GM21360 (cell line): ENCODE measurements around the gene DAPK1.

Experiments used
- ATAC-seq: cut with Tn5 transposase; IDR thresholded peaks from one replicate; pipeline ENCODE4 v1.9.1; 2021; ENCODE audit warnings: mild to moderate bottlenecking, moderate library complexity; ENCODE audit not compliant: unreplicated experiment

Gene DAPK1

GRCh38 chr9:87497604-87498045 lies at the start of gene DAPK1:
Gene DAPK1 (plus strand): TSS chr9:87497867. CDS start chr9:87499078, 1,211 bp downstream.
- peak; percentile 57 for ATAC-seq

GRCh38 chr9:87451149-87451548 lies 46.5 kb upstream of the DAPK1 start:
- no peak for ATAC-seq

DNA sequence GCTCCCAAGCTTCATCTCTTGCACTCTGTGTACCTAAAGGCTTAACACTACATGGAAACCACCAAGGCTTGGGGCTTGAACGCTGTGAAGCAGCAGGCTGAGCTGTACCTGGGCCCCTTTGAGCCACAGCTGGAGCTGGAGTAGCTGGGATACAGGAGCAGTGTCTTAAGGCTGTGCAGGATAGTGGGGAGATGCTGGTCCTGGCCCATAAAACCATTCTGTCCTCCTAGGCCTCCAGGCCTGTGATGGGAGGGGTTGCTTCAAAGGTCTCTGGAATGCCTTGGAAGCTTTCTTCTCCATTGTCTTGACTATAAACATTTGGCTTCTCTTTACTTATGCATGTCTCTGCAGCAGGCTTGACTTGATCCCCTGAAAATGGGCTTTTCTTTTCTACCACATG lies 42.3 kb upstream of the DAPK1 start:
- ATAC-seq, result no peak

- no peak for ATAC-seq
Measured at GRCh38 chr9:87461256-87461655, 36.4 kb upstream of the DAPK1 start.

- peak; percentile 73 for ATAC-seq
Measured at GRCh38 chr9:87464110-87464991, 33.3 kb upstream of the DAPK1 start.

DNA sequence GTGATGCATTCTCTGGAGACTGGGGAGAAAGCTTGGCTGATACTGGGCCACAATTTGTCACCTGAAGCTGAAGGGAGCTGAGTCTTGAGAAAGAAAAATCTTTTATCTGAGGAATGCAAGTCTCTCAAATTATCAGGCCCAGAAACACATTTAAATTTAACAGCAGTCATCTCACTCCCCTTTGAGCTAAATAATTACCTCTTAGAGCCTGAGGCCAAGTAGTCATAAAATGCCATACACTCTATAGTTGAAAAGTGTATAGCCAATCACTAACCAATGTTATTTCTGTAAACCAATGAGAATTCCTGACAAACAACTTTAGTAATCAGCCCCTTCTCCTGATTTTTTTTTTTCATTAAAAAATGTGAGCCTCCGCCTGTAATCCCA lies 32.7 kb upstream of the DAPK1 start:
- peak; percentile 19 for ATAC-seq

GRCh38 chr9:87465816-87466215 lies 31.9 kb upstream of the DAPK1 start:
- no peak for ATAC-seq

DNA sequence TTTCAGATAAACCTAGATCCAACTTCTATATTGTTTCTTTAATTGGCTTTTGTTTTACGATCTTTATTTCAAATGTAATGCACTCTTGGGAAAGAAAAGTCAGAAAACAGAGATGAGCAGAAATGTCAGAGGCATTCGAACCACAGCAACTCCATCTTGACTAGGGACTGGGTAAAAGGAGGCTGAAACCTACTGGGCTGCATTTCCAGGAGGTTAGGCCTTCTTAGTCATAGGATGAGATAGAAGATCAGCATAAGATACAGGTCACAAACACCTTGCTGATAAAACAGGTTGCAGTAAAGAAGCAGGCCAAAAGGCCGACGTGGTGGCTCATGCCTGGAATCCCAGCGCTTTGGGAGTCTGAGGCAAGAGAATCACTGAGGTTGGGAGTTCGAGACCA lies 30.5 kb upstream of the DAPK1 start:
- no peak for ATAC-seq

GRCh38 chr9:87469793-87470465 lies 27.7 kb upstream of the DAPK1 start:
- no peak for ATAC-seq

- ATAC-seq, result no peak
Measured at GRCh38 chr9:87471746-87472145, 25.9 kb upstream of the DAPK1 start.

- ATAC-seq, result no peak
Measured at GRCh38 chr9:87475463-87475862, 22.2 kb upstream of the DAPK1 start.

DNA sequence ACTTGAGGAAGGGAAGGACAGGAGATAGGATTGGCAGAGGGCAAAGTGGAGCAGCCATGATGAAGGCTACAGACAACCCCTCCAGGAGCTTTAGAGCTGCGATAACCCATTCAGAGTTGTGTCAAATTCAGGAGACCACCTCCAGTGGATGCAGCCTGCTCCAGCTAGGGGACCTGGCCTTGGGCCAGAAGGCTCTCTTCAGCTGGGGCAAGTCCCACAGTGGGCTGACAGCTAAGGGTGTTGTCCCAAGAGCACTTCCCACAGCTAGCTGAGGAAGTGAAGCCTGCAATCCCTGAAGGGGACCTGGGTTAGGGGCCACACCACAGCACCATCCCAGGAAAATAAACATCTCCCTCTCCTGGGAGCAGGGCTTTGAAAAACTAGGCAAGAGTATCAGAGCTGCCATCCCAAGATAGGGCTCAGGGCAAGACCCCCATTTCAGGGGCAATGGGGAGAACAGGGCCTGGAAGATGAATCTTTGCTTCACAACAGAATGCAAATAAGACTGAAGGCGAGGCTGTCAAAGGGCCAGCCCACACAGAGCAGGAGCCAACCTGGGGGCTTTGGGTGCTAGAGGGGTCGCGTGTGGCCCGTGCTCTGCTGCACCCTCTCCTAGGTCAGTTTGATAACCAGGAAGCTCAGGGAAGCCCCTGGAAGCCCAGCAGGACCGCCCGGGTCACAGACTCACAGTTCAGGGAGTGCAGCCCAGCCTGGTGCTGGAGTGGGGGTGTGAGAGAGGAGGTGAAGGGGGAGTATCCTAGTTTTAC lies 19.3 kb upstream of the DAPK1 start:
- ATAC-seq, result no peak

- peak; percentile 88 for ATAC-seq
Measured at GRCh38 chr9:87479801-87480201, 17.9 kb upstream of the DAPK1 start.

DNA sequence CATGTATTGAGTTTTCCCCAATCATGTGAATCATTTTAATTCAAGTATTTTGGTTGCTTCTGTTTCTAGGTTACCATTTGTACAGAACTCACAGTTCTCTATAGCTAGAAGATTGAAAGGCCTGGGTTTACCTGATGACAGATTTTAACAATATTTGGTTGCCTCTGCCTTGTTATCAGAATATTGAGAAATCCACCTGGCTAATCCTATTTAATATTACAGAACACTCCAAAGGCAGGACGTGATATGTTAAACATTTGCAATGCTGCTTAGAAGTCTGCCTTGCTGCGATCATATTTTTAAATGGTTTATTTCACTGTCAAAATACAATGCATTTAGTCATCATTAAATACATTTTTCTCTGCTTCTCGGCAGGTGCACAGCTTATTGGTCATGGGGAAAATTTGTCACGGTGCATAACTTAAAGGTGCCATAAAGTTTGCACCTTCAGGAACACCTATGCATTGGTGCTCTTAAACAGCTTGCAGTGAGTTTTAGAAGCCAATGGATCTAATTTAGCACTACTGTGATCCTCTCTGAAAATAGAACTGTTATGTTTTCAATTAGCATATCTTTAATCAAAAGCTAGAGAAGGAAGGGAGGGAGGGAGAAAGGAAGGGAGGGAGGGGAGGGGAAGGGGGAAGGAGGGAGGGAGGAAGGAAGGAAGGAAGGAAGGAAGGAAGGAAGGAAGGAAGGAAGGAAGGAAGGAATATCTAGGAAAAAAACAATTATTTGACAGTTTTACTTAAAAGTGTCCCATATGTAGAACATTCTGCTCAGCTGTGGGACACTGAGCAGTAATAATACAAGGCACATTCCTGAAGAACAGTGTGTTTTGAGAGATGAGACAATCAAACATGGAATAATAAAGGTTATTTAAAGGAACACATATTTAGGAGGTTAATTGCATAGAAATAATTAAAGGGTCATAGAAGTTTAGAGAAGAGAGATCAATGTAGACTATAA lies 15.5 kb upstream of the DAPK1 start:
- ATAC-seq, result no peak

- ATAC-seq, result no peak
Measured at GRCh38 chr9:87490225-87490624, 7.4 kb upstream of the DAPK1 start.

DNA sequence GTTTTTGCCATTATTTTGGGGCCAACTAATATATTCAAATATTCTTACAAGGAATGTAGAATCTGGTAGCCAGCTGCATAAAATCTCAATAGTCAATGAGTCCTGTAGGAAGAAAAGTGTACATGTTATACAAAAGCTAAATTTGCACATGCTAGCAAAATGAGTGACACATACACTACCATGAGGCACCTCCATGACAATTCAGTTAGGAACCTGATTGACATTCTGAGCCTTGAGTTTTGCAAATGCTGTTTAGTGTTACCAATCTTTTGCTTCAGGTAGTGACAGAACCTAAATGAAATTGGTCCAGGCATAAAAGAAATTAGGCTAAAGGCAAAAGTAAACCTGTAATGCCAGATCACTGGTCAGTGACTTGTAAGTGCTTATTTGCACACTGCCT lies 6.8 kb upstream of the DAPK1 start:
- ATAC-seq, result no peak

DNA sequence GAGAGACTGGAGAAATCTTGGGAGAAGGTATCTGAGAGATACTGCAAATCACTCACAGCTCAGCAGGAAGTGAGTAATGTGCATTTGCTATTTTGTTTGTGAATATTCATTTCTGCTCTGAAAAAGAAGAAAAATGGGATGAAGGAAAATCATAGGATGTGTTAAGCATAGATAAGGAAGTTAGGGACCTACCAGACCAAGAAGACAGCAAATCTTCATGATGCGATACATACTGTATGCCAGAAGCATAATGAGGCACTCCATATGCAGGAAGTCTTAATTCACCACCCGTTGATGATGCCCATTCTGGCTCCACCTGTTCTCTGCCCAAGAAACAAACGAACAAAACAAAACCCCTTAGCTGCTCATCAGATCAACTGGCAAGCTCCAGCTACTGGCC lies 6.1 kb upstream of the DAPK1 start:
- ATAC-seq, result no peak

DNA sequence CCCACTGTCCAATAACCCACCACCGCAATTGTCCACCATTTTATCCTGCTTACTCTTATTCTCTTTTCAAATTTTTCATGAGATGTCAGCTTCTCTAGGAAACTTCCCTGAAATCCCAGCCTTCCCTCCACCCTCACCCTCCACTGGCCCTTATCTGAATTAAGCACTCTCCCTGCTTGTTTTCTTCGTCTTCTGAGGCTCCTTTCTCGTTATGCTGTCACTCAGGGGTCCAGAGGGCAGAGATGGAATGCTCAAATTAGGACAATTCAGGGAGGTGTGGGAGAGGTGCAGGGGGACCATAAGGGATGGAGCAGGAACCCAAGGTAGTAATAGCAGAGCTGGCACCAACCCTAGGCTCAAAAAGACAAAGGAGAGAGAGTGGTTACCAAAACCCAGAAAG lies 5.0 kb upstream of the DAPK1 start:
- ATAC-seq, result no peak

DNA sequence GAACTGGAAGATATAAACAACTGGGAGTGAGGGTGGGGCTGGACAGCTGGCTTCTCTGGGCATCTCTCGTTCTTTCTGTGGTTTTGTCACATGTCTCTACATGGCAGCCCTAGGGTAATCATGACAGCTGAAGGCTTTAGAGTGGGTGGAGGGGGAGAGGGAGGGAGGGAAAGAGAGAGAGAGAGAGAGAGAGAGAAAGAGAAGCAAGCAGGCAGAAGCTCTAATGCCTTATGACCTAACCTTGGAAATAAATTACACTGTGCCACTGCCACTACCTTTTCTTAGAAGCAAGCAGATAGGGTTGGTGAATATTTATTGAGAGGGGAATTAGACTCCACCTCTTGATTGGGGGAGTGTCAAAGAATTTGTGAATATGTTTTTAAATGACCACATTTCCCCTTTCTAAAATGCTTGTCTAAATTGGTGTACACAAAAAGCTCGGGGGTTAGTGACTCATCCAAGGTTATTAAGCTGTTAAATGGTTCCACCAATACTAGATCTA lies 2.6 kb upstream of the DAPK1 start:
- no peak for ATAC-seq

DNA sequence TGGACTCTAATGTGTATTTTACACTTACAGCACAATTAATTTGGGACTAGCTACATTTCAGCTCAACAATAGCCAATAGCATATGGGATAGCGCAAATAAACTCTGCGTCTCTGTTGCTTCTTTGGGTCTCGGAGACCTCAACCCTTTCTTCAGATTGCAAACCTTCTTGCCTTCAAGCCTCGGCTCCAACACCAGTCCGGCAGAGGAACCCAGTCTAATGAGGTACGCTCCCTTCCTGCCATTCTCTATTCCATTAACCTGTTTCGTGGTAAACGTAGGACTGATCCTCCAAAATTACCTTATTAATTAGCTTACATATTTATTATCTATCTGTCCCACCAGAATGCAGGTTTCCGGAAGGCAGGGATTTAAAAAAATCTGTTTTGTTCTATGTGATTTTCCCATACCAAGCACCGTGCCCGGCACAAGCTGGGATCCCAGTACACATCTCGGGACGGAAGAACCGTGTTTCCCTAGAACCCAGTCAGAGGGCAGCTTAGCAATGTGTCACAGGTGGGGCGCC lies 525 bp upstream of the DAPK1 start:
- ATAC-seq, result no peak
